H1 (cell line): ENCODE measurements around the gene TRAPPC6A. TPM values are rescaled to one million over a fixed set of nuclear protein-coding genes. Genes with fewer than 3 reads are reported as not detected.

ENCODE experiments used
- ASH2L ChIP-seq: fragments of 200-600, 300-600 bp; sonication (generic); IDR thresholded peaks from one replicate; pipeline ENCODE4 v1.7.1; 2017; ENCODE audit warnings: low read length
- CBX8 ChIP-seq: fragments of 300-800, 300-1000 bp; sonication (generic); IDR thresholded peaks from 2 replicates; pipeline ENCODE4 v1.7.1; 2016; ENCODE audit warnings: low read depth, low read length, borderline replicate concordance
- CHD7 ChIP-seq: fragments of 300-600 bp; sonication (generic); IDR thresholded peaks from 2 replicates; pipeline ENCODE4 v1.7.1; 2012; ENCODE audit warnings: low read length, moderate library complexity, mild to moderate bottlenecking, inconsistent platforms; ENCODE audit not compliant: insufficient replicate concordance
- EGR1 ChIP-seq: IDR thresholded peaks from 2 replicates; pipeline ENCODE4 v1.6.1; 2011; ENCODE audit warnings: low read depth, low read length, borderline replicate concordance
- FOSL1 ChIP-seq: IDR thresholded peaks from 2 replicates; pipeline ENCODE4 v1.6.1; 2011; ENCODE audit warnings: mild to moderate bottlenecking, low read depth, low read length, moderate library complexity; ENCODE audit not compliant: insufficient read depth
- JUND ChIP-seq: IDR thresholded peaks from 2 replicates; pipeline ENCODE4 v1.6.1; 2011; ENCODE audit warnings: mild to moderate bottlenecking, improper control_type of control experiment, low read length
- RFX5 ChIP-seq: IDR thresholded peaks from 2 replicates; pipeline ENCODE4 v1.6.1; 2011; ENCODE audit warnings: low read depth, low read length, improper control_type of control experiment, borderline replicate concordance
- SAP30 ChIP-seq: fragments of 300-600 bp; sonication (generic); IDR thresholded peaks from 2 replicates; pipeline ENCODE4 v1.7.1; 2012; ENCODE audit warnings: low read length, moderate library complexity, mild to moderate bottlenecking, inconsistent platforms; ENCODE audit not compliant: insufficient read depth, insufficient replicate concordance
- SIRT6 ChIP-seq: IDR thresholded peaks from one replicate; pipeline ENCODE4 v1.7.1; 2012; ENCODE audit warnings: low read length, inconsistent platforms
- YY1 ChIP-seq: IDR thresholded peaks from 2 replicates; pipeline ENCODE4 v1.6.1; 2011; ENCODE audit warnings: low read depth, mild to moderate bottlenecking, low read length
- polyA plus RNA-seq, 7 experiments: library from polyadenylated mRNA; depleted of rRNA in 3 of 7; stranded (reverse) in 5 of 7; unstranded in 2 of 7; fragments of >200 nt in 5 of 7; fragments of 200-250 nt in 2 of 7; gene quantifications; 1 replicate in 5 of 7; 2 replicates in 1 of 7; 4 replicates in 1 of 7; pipeline versions ENCODE4 v1.2.1 to v1.2.3, GENCODE V29; 2011 to 2013; ENCODE audit warnings: missing spikeins in 2 of 7, mixed read lengths in 2 of 7
- total RNA-seq: library from RNA; stranded (reverse); fragmentation: NEBNext Ultra II Directional; extraction: Animal tissue kit (Norgen Biotek cat#: 25700); gene quantifications from 2 replicates; pipeline ENCODE4 v1.2.1, GENCODE V29; 2021

TRAPPC6A gene
- total and polyA plus RNA-seq, 2 of the 8 experiments (the other 6 are each of a cell fraction or from before 2014, with no cell fraction given): 31.8 to 130 TPM

DNA sequence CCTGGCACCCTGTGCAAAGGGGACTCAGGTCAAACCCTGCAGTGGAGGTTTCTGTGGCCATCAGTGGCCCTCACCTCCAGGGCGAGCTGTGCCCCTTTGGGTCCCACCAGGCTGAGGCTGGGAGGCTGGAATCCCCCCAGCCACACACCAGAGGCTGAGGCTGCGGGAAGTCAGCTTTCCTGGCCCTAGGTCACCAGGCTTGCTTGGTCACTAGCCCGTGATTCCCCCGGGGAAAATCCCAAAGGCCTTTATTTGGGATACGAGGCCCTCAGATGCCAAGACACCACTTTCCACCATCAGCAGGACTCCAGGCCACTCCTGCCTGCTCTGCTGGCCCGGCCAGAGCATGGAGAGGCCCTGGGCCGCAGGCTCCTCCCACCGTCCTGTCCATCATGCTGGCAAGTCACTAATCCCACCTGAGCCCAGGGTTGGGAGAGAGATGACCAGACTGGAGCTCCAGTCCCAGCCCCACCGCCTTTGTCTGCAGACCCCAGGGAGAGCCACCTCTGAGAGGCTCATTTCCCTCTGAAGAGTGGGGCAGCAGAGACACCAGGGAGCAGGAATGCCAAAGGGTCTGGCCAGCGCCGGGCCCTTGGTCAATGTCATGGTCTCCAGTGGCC, 21.9 kb downstream of the TRAPPC6A start (continued):
- no peak for TF ChIP-seq CBX8
- TF ChIP-seq YY1: no peak
- no peak for TF ChIP-seq RFX5
- no peak for TF ChIP-seq CHD7
- no peak for TF ChIP-seq JUND
- TF ChIP-seq FOSL1: no peak
- TF ChIP-seq EGR1: no peak
- no peak for TF ChIP-seq SIRT6
- no peak for TF ChIP-seq ASH2L
- TF ChIP-seq SAP30: no peak
